RKO (cell line): ENCODE results near the gene EPHA2.

Experiments used
- DNase-seq: peaks from one replicate; pipeline ENCODE4 v3.0.0-alpha.2; 2016; ENCODE audit warnings: low spot score

Gene EPHA2

GRCh38 chr1:16134906-16135305 lies 21.0 kb downstream of the EPHA2 start:
- no peak for DNase-seq

GRCh38 chr1:16134066-16134801 lies 21.6 kb downstream of the EPHA2 start:
- DNase-seq = no peak

- DNase-seq = no peak
Measured at GRCh38 chr1:16133007-16133961, 22.6 kb downstream of the EPHA2 start.

- no peak for DNase-seq
Measured at GRCh38 chr1:16132325-16132785, 23.5 kb downstream of the EPHA2 start.

GRCh38 chr1:16131636-16132324 lies 24.1 kb downstream of the EPHA2 start:
- no peak for DNase-seq

- no peak for DNase-seq
Measured at GRCh38 chr1:16130827-16131226, 25.0 kb downstream of the EPHA2 start.

GRCh38 chr1:16129921-16130543 lies 25.8 kb downstream of the EPHA2 start:
- no peak for DNase-seq

- no peak for DNase-seq
Measured at GRCh38 chr1:16129316-16129715, 26.6 kb downstream of the EPHA2 start.

- no peak for DNase-seq
Measured at GRCh38 chr1:16128338-16128741, 27.5 kb downstream of the EPHA2 start.

GRCh38 chr1:16127676-16128337 lies 28.1 kb downstream of the EPHA2 start:
- DNase-seq = no peak

- no peak for DNase-seq
Measured at GRCh38 chr1:16126743-16127515, 28.9 kb downstream of the EPHA2 start.

GRCh38 chr1:16126160-16126559 lies 29.7 kb downstream of the EPHA2 start:
- DNase-seq = no peak

- no peak for DNase-seq
Measured at GRCh38 chr1:16125483-16125882, 30.4 kb downstream of the EPHA2 start.

- DNase-seq = no peak
Measured at GRCh38 chr1:16125088-16125470, 30.8 kb downstream of the EPHA2 start.

- DNase-seq = no peak
Measured at GRCh38 chr1:16124377-16125087, 31.3 kb downstream of the EPHA2 start.

- peak; percentile 72 for DNase-seq
Measured at GRCh38 chr1:16122916-16123315, 33.0 kb downstream of the EPHA2 start.

- DNase-seq = no peak
Measured at GRCh38 chr1:16122350-16122881, 33.5 kb downstream of the EPHA2 start.

GRCh38 chr1:16120940-16121410 lies 34.9 kb downstream of the EPHA2 start:
- no peak for DNase-seq

- DNase-seq = no peak
Measured at GRCh38 chr1:16120407-16120806, 35.5 kb downstream of the EPHA2 start.

GRCh38 chr1:16119926-16120325 lies 35.9 kb downstream of the EPHA2 start:
- DNase-seq = no peak
